IPS DF 19.7 (cell line): ENCODE data around the gene TEKT4.
"Not testable (repeated sequence)": the region's sequence is repeated elsewhere in the genome, so short reads cannot be mapped to it uniquely, and the experiment has no call there.

Experiments used
- DNase-seq: peaks from one replicate; pipeline ENCODE4 v3.0.0-alpha.2; 2013; ENCODE audit warnings: low read depth, low spot score

The TEKT4 gene

GRCh38 chr2:94875820-94876522, 4.7 kb downstream of the TEKT4 start:
- DNase-seq = no peak

GRCh38 chr2:94876523-94876863, 5.3 kb downstream of the TEKT4 start:
- DNase-seq = no peak

- DNase-seq = no peak
These were observed 5.9 kb downstream of the TEKT4 start for GRCh38 chr2:94877129-94877528.

GRCh38 chr2:94878575-94878974, 7.3 kb downstream of the TEKT4 start:
- not testable (repeated sequence) for DNase-seq

- DNase-seq = no peak
These were observed 8.2 kb downstream of the TEKT4 start for GRCh38 chr2:94879314-94879981.

- no peak for DNase-seq
These were observed 8.8 kb downstream of the TEKT4 start for GRCh38 chr2:94879982-94880377.

GRCh38 chr2:94880507-94880906, 9.3 kb downstream of the TEKT4 start:
- DNase-seq = no peak

- DNase-seq = no peak
These were observed 9.8 kb downstream of the TEKT4 start for GRCh38 chr2:94881070-94881469.

GRCh38 chr2:94890234-94890633, 19.0 kb downstream of the TEKT4 start:
- DNase-seq = no peak

GRCh38 chr2:94895273-94895672, 24.0 kb downstream of the TEKT4 start:
- not testable (repeated sequence) for DNase-seq

- not testable (repeated sequence) for DNase-seq
These were observed 35.7 kb downstream of the TEKT4 start for GRCh38 chr2:94906976-94907375.

GRCh38 chr2:94923196-94923595, 52.0 kb downstream of the TEKT4 start:
- no peak for DNase-seq

- not testable (repeated sequence) for DNase-seq
These were observed 53.8 kb downstream of the TEKT4 start for GRCh38 chr2:94924999-94925398.
